HepG2 (cell line): Measurements from ENCODE around the gene MYL11. TPM values are rescaled to one million over a fixed set of nuclear protein-coding genes. Genes with fewer than 3 reads are reported as not detected.

Source experiments
- JUN ChIP-seq: sonication (generic); formaldehyde crosslinking; IDR thresholded peaks from 2 replicates; pipeline ENCODE4 v1.4.0; 2020; ENCODE audit warnings: mild to moderate bottlenecking, missing genetic modification reagents
- MYNN ChIP-seq: sonication (generic); formaldehyde crosslinking; IDR thresholded peaks from 2 replicates; pipeline ENCODE4 v1.4.0; 2020; ENCODE audit warnings: mild to moderate bottlenecking, low read depth, missing genetic modification reagents
- PRDM15 ChIP-seq: sonication (generic); formaldehyde crosslinking; IDR thresholded peaks from 2 replicates; pipeline ENCODE4 v1.4.0; 2020; ENCODE audit warnings: missing genetic modification reagents
- polyA plus RNA-seq, 8 experiments: library from polyadenylated mRNA; depleted of rRNA in 3 of 8; stranded (reverse) in 7 of 8; unstranded in 1 of 8; fragments of >200 nt; fragmentation: Illumina TruSeq in 4 of 8; extraction: Trizol in 4 of 8; gene quantifications; 2 replicates each; pipeline versions ENCODE4 v1.2.1 to v1.2.3, GENCODE V29; 2011 to 2016; ENCODE audit warnings: low read depth in 4 of 8, missing spikeins in 1 of 8, mixed read lengths in 1 of 8; ENCODE audit not compliant: insufficient read depth in 1 of 8
- total RNA-seq, 5 experiments: library from RNA; depleted of rRNA; stranded (reverse); fragments of >200 nt; fragmentation: Illumina TruSeq; extraction: Trizol; gene quantifications; 2 replicates each; pipeline ENCODE4 v1.2.3, GENCODE V29; 2016; ENCODE audit warnings: low read depth in 1 of 5
- TF ChIP-seq, protein P1 (sequence below): sonication (generic); formaldehyde crosslinking; conservative IDR thresholded peaks from 2 replicates; pipeline ENCODE4 v1.8.0; 2022; ENCODE audit warnings: low read depth, missing genetic modification reagents

MYL11 gene
- total and polyA plus RNA-seq, 2 of the 13 experiments (the other 11 are each of a cell fraction or from before 2014, with no cell fraction given): not detected

GRCh38 chr16:30352488-30353401, 21.9 kb upstream of the MYL11 start (continued):
- TF ChIP-seq, protein P1, sequence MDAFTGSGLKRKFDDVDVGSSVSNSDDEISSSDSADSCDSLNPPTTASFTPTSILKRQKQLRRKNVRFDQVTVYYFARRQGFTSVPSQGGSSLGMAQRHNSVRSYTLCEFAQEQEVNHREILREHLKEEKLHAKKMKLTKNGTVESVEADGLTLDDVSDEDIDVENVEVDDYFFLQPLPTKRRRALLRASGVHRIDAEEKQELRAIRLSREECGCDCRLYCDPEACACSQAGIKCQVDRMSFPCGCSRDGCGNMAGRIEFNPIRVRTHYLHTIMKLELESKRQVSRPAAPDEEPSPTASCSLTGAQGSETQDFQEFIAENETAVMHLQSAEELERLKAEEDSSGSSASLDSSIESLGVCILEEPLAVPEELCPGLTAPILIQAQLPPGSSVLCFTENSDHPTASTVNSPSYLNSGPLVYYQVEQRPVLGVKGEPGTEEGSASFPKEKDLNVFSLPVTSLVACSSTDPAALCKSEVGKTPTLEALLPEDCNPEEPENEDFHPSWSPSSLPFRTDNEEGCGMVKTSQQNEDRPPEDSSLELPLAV (CRISPR knock-in tag): no peak
- TF ChIP-seq MYNN (CRISPR knock-in tag): no peak
- TF ChIP-seq JUN (CRISPR knock-in tag): 0 out of 2 replicates have a peak, but pooled peaks have one; percentile 23
- no peak for TF ChIP-seq PRDM15
